Measurements from ENCODE around the gene RALA.
"Not testable (repeated sequence)": the region's sequence is repeated elsewhere in the genome, so short reads cannot be mapped to it uniquely, and the experiment has no call there.

RALA gene

GRCh38 chr7:39672176-39672575 lies 48.8 kb downstream of the RALA start:
- CTCF ChIA-PET, result interaction anchor here (0.5 kb wide), 1 partner anchor 97 kb away, joined by 3 read pairs; no protein-coding TSS in a partner anchor
- POLR2A ChIA-PET, result no interaction called here
- DNase-seq (ENCODE audit: extremely low spot score), result no peak
- no peak for TF ChIP-seq FOXA1 (IDR thresholded peaks at IDR 0.05)

- ChIA-PET CTCF (no interaction called here), POLR2A (no interaction called here)
These were observed 50.5 kb downstream of the RALA start for GRCh38 chr7:39673868-39674267.

GRCh38 chr7:39674406-39674805 lies 51.0 kb downstream of the RALA start:
- CTCF ChIA-PET, result no interaction called here
- DNase-seq (ENCODE audit: extremely low spot score), result no peak
- POLR2A ChIA-PET, result no interaction called here
- TF ChIP-seq ELF4 (IDR thresholded peaks at IDR 0.05), result no peak
- TF ChIP-seq BHLHE40 (IDR thresholded peaks at IDR 0.05; ENCODE audit: borderline replicate concordance), result no peak
- no peak for TF ChIP-seq ZNF384 (IDR thresholded peaks at IDR 0.05)
- no peak for TF ChIP-seq FOXK2 (IDR thresholded peaks at IDR 0.05)

More at GRCh38 chr7:39673868-39674267, 50.5 kb downstream of the RALA start:
- no peak for TF ChIP-seq SP1 (IDR thresholded peaks at IDR 0.05)
- no peak for TF ChIP-seq BHLHE40 (IDR thresholded peaks at IDR 0.05; ENCODE audit: borderline replicate concordance)
- TF ChIP-seq ELF4 (IDR thresholded peaks at IDR 0.05), result no peak
- no peak for TF ChIP-seq FOXM1 (IDR thresholded peaks at IDR 0.05; ENCODE audit: borderline replicate concordance)
- TF ChIP-seq NFRKB (IDR thresholded peaks at IDR 0.05), result no peak
- TF ChIP-seq TARDBP (IDR thresholded peaks at IDR 0.05), result no peak
- no peak for TF ChIP-seq LEF1 (IDR thresholded peaks at IDR 0.05; ENCODE audit: borderline replicate concordance)
- TF ChIP-seq HDGF (IDR thresholded peaks at IDR 0.05; ENCODE audit: borderline replicate concordance), result no peak
- TF ChIP-seq FOXK2 (IDR thresholded peaks at IDR 0.05), result no peak
- TF ChIP-seq ARNT (IDR thresholded peaks at IDR 0.05), result no peak
- no peak for TF ChIP-seq ZNF384 (IDR thresholded peaks at IDR 0.05)
- no peak for TF ChIP-seq PKNOX1 (IDR thresholded peaks at IDR 0.05)
- TF ChIP-seq L3MBTL2 (conservative IDR thresholded peaks at IDR 0.05), result no peak
- TF ChIP-seq SUZ12 (IDR thresholded peaks at IDR 0.05), result no peak
- TF ChIP-seq FOXA1 (IDR thresholded peaks at IDR 0.05), result no peak
- no peak for DNase-seq (ENCODE audit: extremely low spot score)

- POLR2A ChIA-PET, result no interaction called here
- no peak for DNase-seq (ENCODE audit: extremely low spot score)
- CTCF ChIA-PET, result no interaction called here
- no peak for TF ChIP-seq FOXK2 (IDR thresholded peaks at IDR 0.05)
- no peak for TF ChIP-seq L3MBTL2 (conservative IDR thresholded peaks at IDR 0.05)
- TF ChIP-seq ZNF384 (IDR thresholded peaks at IDR 0.05), result no peak
- TF ChIP-seq HDGF (IDR thresholded peaks at IDR 0.05; ENCODE audit: borderline replicate concordance), result no peak
- no peak for TF ChIP-seq FOXM1 (IDR thresholded peaks at IDR 0.05; ENCODE audit: borderline replicate concordance)
- no peak for TF ChIP-seq LEF1 (IDR thresholded peaks at IDR 0.05; ENCODE audit: borderline replicate concordance)
- TF ChIP-seq ARNT (IDR thresholded peaks at IDR 0.05), result no peak
- no peak for TF ChIP-seq FOXA1 (IDR thresholded peaks at IDR 0.05)
- no peak for TF ChIP-seq NFRKB (IDR thresholded peaks at IDR 0.05)
- TF ChIP-seq SP1 (IDR thresholded peaks at IDR 0.05), result no peak
- no peak for TF ChIP-seq TARDBP (IDR thresholded peaks at IDR 0.05)
- TF ChIP-seq ELF4 (IDR thresholded peaks at IDR 0.05), result no peak
- no peak for TF ChIP-seq CTBP1 (IDR thresholded peaks at IDR 0.05; ENCODE audit: borderline replicate concordance)
- no peak for TF ChIP-seq PKNOX1 (IDR thresholded peaks at IDR 0.05)
- no peak for TF ChIP-seq SUZ12 (IDR thresholded peaks at IDR 0.05)
- TF ChIP-seq BHLHE40 (IDR thresholded peaks at IDR 0.05; ENCODE audit: borderline replicate concordance), result no peak
These were observed 53.0 kb downstream of the RALA start for GRCh38 chr7:39676346-39676745.

- TF ChIP-seq ARNT (IDR thresholded peaks at IDR 0.05) (no peak), ZNF384 (IDR thresholded peaks at IDR 0.05) (no peak), L3MBTL2 (conservative IDR thresholded peaks at IDR 0.05) (no peak), HDGF (IDR thresholded peaks at IDR 0.05; ENCODE audit: borderline replicate concordance) (no peak), FOXA1 (IDR thresholded peaks at IDR 0.05) (no peak), TARDBP (IDR thresholded peaks at IDR 0.05) (no peak)
- CTCF ChIA-PET, result no interaction called here
- DNase-seq (ENCODE audit: extremely low spot score), result no peak
- POLR2A ChIA-PET, result no interaction called here
These were observed 55.7 kb downstream of the RALA start for GRCh38 chr7:39678930-39679709.

GRCh38 chr7:39679874-39680273 lies 56.5 kb downstream of the RALA start:
- CTCF ChIA-PET; POLR2A ChIA-PET; DNase-seq (ENCODE audit: extremely low spot score): not testable (repeated sequence)

DNA sequence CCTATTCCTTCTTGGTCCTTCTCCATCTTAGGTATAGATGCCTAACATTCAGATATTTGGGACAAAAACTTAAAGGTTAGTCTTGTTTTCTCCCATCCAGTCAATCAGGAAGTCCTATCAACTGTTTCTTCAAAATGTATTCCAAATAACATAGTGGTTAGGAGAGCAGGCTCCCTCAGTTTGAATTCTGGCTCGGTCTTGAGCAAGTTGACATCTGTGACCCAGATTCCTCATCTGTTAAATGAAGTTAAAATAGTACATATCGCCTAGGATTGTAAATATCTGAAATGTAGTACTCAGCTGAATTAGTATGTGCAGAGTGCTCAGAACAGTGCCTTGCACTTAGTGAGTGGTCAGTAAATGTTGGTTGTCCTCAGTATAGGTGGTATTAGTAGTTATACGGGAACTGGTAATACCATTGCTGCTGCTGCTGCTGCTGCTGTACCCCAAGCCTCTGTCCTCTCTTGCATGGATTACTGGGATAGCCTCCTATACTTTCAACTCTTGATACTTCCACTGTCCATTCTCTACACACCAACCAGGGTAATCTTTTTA lies 58.6 kb downstream of the RALA start:
- no peak for DNase-seq (ENCODE audit: extremely low spot score)
- POLR2A ChIA-PET, result no interaction called here
- TF ChIP-seq NFRKB (IDR thresholded peaks at IDR 0.05) (no peak), ARNT (IDR thresholded peaks at IDR 0.05) (no peak), ZNF384 (IDR thresholded peaks at IDR 0.05) (no peak), FOXM1 (IDR thresholded peaks at IDR 0.05; ENCODE audit: borderline replicate concordance) (no peak), TARDBP (IDR thresholded peaks at IDR 0.05) (no peak), FOXA1 (IDR thresholded peaks at IDR 0.05) (no peak), PKNOX1 (IDR thresholded peaks at IDR 0.05) (no peak), L3MBTL2 (conservative IDR thresholded peaks at IDR 0.05) (no peak), SUZ12 (IDR thresholded peaks at IDR 0.05) (no peak), FOXK2 (IDR thresholded peaks at IDR 0.05) (no peak), ELF4 (IDR thresholded peaks at IDR 0.05) (no peak), BHLHE40 (IDR thresholded peaks at IDR 0.05; ENCODE audit: borderline replicate concordance) (no peak), SP1 (IDR thresholded peaks at IDR 0.05) (no peak), CTBP1 (IDR thresholded peaks at IDR 0.05; ENCODE audit: borderline replicate concordance) (no peak), HDGF (IDR thresholded peaks at IDR 0.05; ENCODE audit: borderline replicate concordance) (no peak), LEF1 (IDR thresholded peaks at IDR 0.05; ENCODE audit: borderline replicate concordance) (no peak)
- CTCF ChIA-PET, result no interaction called here

All from HEK293T (cell line).